ENCODE data around the gene GAR1. TPM values are rescaled to one million over a fixed set of nuclear protein-coding genes. Genes with fewer than 3 reads are reported as not detected.

GAR1 gene
- total RNA-seq, 1 donor from 2014 or later = 23.1 TPM

GRCh38 chr4:109861271-109861670 lies 45.7 kb downstream of the GAR1 start:
- Mint-ChIP-seq H3K27me3 (no peaks in the 10 kb centered on the region), H3K4me3 (no peak overlapping the region), H3K36me3 (ENCODE audit: low read depth) (peaks cover 4% of the 10 kb centered on the region), H3K9me3 (peaks cover 20% of the 10 kb centered on the region), H3K4me1 (no peaks in the 10 kb centered on the region), H3K27ac (no peak overlapping the region)
- DNase-seq = no peak
- TF ChIP-seq CTCF (IDR thresholded peaks at IDR 0.05) = no peak
- intact Hi-C loops (cut with micrococcal nuclease) = no loop called here
- POLR2A ChIA-PET = no interaction called here
- CTCF ChIA-PET = no interaction called here
- no peak for ATAC-seq (ENCODE audit: low read depth)

- CTCF ChIA-PET = no interaction called here
- ATAC-seq (ENCODE audit: low read depth) = no peak
- H3K9me3 Mint-ChIP-seq = peaks cover 20% of the 10 kb centered on the region
- no peaks in the 10 kb centered on the region for H3K4me1 Mint-ChIP-seq
- no peak overlapping the region for H3K4me3 Mint-ChIP-seq
- POLR2A ChIA-PET = no interaction called here
- no peak for DNase-seq
- H3K27me3 Mint-ChIP-seq = no peaks in the 10 kb centered on the region
- H3K27ac Mint-ChIP-seq = no peak overlapping the region
- peaks cover 4% of the 10 kb centered on the region for H3K36me3 Mint-ChIP-seq (ENCODE audit: low read depth)
- no peak for TF ChIP-seq CTCF (IDR thresholded peaks at IDR 0.05)
- intact Hi-C loops (cut with micrococcal nuclease) = no loop called here
These were observed 46.5 kb downstream of the GAR1 start for GRCh38 chr4:109861916-109862511.

GRCh38 chr4:109864134-109864533 lies 48.6 kb downstream of the GAR1 start:
- ATAC-seq (ENCODE audit: low read depth) = no peak
- no peak for DNase-seq
- ChIA-PET CTCF (no interaction called here), POLR2A (no interaction called here)
- TF ChIP-seq CTCF (IDR thresholded peaks at IDR 0.05) = no peak
- H3K36me3 Mint-ChIP-seq (ENCODE audit: low read depth) = peaks cover 1% of the 10 kb centered on the region
- no peak overlapping the region for H3K27ac Mint-ChIP-seq
- no peaks in the 10 kb centered on the region for H3K27me3 Mint-ChIP-seq
- no peak overlapping the region for H3K4me3 Mint-ChIP-seq
- peaks cover 11% of the 10 kb centered on the region for H3K9me3 Mint-ChIP-seq
- intact Hi-C loops (cut with micrococcal nuclease) = no loop called here
- H3K4me1 Mint-ChIP-seq = no peaks in the 10 kb centered on the region

- Mint-ChIP-seq H3K36me3 (ENCODE audit: low read depth) (peaks cover 2% of the 10 kb centered on the region), H3K27me3 (no peaks in the 10 kb centered on the region), H3K4me1 (no peaks in the 10 kb centered on the region), H3K27ac (no peak overlapping the region), H3K4me3 (no peak overlapping the region), H3K9me3 (no peaks in the 10 kb centered on the region)
- ChIA-PET CTCF (no interaction called here), POLR2A (no interaction called here)
- DNase-seq (no peak), ATAC-seq (ENCODE audit: low read depth) (no peak)
- TF ChIP-seq CTCF (IDR thresholded peaks at IDR 0.05) = no peak
- intact Hi-C loops (cut with micrococcal nuclease) = no loop called here
These were observed 54.5 kb downstream of the GAR1 start for GRCh38 chr4:109870061-109870460.

- Mint-ChIP-seq H3K36me3 (ENCODE audit: low read depth) (peaks cover 2% of the 10 kb centered on the region), H3K9me3 (no peaks in the 10 kb centered on the region), H3K4me3 (no peak overlapping the region), H3K27ac (no peak overlapping the region), H3K27me3 (peaks cover 2% of the 10 kb centered on the region), H3K4me1 (no peaks in the 10 kb centered on the region)
- POLR2A ChIA-PET = no interaction called here
- no peak for TF ChIP-seq CTCF (IDR thresholded peaks at IDR 0.05)
- no peak for DNase-seq
- intact Hi-C loops (cut with micrococcal nuclease) = no loop called here
- CTCF ChIA-PET = no interaction called here
- ATAC-seq (ENCODE audit: low read depth) = no peak
These were observed 56.5 kb downstream of the GAR1 start for GRCh38 chr4:109872065-109872464.
